GM18519 (cell line): ENCODE measurements around the gene STARD10.

Experiments used
- ATAC-seq: cut with Tn5 transposase; IDR thresholded peaks from one replicate; pipeline ENCODE4 v1.9.1; 2021; ENCODE audit warnings: mild to moderate bottlenecking, moderate library complexity; ENCODE audit not compliant: unreplicated experiment, low FRiP score

Gene STARD10

GRCh38 chr11:72712841-72713240 lies 81.0 kb downstream of the STARD10 start:
- ATAC-seq: no peak

DNA sequence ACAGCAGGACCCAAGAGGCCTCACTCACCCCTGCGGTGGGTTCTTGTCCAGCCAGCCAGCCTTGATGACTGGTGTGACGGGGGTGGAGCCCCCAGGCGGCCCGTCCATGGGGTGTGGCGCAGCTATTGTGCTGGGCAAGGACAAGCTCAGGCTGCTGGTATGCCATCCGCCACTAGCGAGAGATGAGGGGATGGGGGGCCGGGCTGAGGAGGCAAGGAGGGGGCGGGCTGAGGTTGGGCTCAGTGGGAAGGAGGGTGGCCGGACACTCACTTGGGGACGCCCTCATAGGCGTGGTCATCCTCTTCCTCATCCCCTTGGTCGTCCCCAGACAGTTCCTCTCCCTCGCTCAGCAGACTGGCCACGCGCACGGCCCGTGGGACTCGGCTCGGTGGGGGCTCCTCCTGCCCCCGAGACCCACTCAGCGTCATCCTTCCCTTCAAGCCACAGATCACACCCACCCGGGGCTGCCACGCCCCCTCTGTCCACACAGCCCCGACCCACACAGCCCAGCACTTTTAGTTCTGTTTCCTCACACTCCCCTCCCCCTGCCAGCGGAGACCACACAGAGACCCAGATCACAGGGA lies 81.6 kb downstream of the STARD10 start:
- ATAC-seq: no peak

DNA sequence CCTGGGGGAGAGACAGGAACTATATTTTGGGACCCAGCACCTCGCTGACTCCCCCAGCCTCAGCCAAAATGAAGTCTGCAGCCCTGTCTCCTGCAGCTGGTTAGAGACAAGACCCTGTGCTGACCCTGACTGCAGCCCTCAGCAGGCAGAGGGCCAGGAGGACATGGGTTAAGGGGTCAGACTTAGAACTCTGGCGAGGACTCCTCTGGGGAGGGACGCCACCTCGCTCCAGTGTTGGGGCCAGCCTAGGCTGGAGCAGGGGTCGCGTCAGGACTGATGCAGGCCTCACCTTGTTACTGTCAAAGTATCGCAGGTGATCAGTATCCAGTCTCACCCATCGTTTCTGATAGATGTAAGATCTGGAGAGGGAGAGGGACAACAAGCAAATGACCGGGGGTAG lies 82.7 kb downstream of the STARD10 start:
- no peak for ATAC-seq

- no peak for ATAC-seq
Measured at GRCh38 chr11:72710278-72710677, 83.6 kb downstream of the STARD10 start.

DNA sequence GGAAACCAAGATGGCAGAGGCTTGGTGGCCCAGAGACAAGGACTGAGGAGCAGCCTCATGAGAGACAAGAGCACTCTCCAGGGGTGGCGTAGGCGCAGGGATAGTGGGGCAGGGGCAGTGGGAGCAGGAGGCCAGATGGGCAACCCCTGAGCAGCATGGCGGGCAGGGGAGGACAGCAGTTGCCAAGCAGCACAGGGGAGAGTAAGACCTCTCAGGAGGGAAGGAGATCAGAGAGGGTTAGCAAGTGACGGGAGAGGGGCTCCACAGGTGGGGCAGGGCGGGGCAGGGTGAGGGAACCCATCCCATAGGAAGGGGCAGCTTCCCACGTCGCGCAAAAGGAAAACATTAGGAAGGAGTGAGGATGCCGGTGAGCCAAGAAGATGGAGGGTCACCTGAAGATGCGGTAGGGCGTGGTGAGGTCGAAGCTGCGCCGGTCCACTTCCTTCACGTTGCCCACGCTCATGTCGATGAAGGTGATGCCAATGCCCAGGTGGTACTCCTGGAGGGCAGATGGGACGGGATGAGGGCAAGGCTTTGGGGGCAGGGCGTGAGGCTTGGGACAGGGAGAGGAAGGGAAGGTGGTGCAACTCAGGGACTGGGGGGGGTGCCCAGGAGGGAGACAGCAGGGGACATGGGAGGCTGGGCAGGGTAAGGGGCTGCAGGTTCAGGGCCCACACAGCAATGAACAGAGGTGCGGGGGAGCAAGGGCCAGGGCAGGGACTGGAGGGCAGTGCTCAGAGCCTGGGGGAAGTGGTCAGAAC lies 84.2 kb downstream of the STARD10 start:
- no peak for ATAC-seq

- no peak for ATAC-seq
Measured at GRCh38 chr11:72707032-72707431, 86.8 kb downstream of the STARD10 start.

GRCh38 chr11:72706579-72706978 lies 87.3 kb downstream of the STARD10 start:
- ATAC-seq: no peak

GRCh38 chr11:72705442-72706365 lies 88.1 kb downstream of the STARD10 start:
- ATAC-seq: no peak

GRCh38 chr11:72704783-72705265 lies 89.0 kb downstream of the STARD10 start:
- no peak for ATAC-seq
